ENCODE data around the gene KCTD10. TPM values are rescaled to one million over a fixed set of nuclear protein-coding genes. Genes with fewer than 3 reads are reported as not detected.
A peak's percentile ranks its signal among the peaks of the same experiment; 100 is the strongest.

Gene KCTD10
- total RNA-seq, 3 donors from 2014 or later (not counting 1 experiment from before 2014, with no cell fraction given) = 76.0 to 141 (median 79.0) TPM

DNA sequence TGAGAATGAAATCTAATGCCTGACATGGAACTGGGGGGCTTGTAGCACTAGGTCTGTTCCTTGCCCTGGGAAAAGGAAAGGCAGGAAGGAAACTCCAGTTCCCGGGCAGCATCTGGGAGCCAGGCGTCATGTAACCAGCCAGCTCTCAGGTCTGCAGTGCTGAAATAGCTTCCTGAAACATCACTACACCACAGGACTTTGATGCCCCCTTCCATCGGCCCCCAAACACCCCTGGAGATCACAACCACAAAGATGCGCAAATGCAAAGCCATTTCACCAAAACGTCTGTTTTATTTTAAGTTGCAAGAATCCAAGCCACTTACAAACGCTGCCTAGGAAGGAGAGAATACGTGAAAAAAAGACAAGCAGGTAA lies 40.9 kb downstream of the KCTD10 start:
- ATAC-seq (no peak), DNase-seq (no peak)
- no peak overlapping the region for H3K4me3 ChIP-seq (ENCODE audit: low read length)
- intact Hi-C loops (cut with micrococcal nuclease) = no loop called here
- no peak overlapping the region for H3K27ac Mint-ChIP-seq
- 77% methylated on average over 7 of the region's 7 CpGs for WGBS (ENCODE audit: insufficient coverage)
- no peaks in the 10 kb centered on the region for H3K27me3 ChIP-seq (ENCODE audit: control insufficient read depth, insufficient read depth, low read length)
- H3K9me3 ChIP-seq (ENCODE audit: control insufficient read depth, insufficient read depth, low read length) = no peaks in the 10 kb centered on the region
- peaks cover 10 to 15% of the 10 kb centered on the region in 2 donors for H3K4me1 Mint-ChIP-seq
- H3K4me1 ChIP-seq (ENCODE audit: control insufficient read depth, insufficient read depth, low read length) = peaks cover 12% of the 10 kb centered on the region
- H3K9me3 Mint-ChIP-seq = no peaks in the 10 kb centered on the region
- no peak overlapping the region for H3K4me3 Mint-ChIP-seq
- TF ChIP-seq CTCF (IDR thresholded peaks at IDR 0.05) = no peak
- no peaks in the 10 kb centered on the region for H3K36me3 Mint-ChIP-seq
- H3K27ac ChIP-seq (ENCODE audit: low read length) = no peak overlapping the region
- H3K36me3 ChIP-seq (ENCODE audit: control insufficient read depth, insufficient read depth, low read length) = no peaks in the 10 kb centered on the region
- H3K27me3 Mint-ChIP-seq (ENCODE audit: low read depth in 2 of 2) = no peaks in the 10 kb centered on the region

- ATAC-seq = no peak
- no peaks in the 10 kb centered on the region for H3K9me3 Mint-ChIP-seq
- no peaks in the 10 kb centered on the region for H3K9me3 ChIP-seq (ENCODE audit: control insufficient read depth, insufficient read depth, low read length)
- H3K36me3 ChIP-seq (ENCODE audit: control insufficient read depth, insufficient read depth, low read length) = no peaks in the 10 kb centered on the region
- H3K27me3 ChIP-seq (ENCODE audit: control insufficient read depth, insufficient read depth, low read length) = no peaks in the 10 kb centered on the region
- DNase-seq = no peak
- 90% methylated on average over 17 of the region's 17 CpGs for WGBS (ENCODE audit: insufficient coverage)
- no peaks in the 10 kb centered on the region for H3K27me3 Mint-ChIP-seq (ENCODE audit: low read depth in 2 of 2)
- H3K4me3 ChIP-seq (ENCODE audit: low read length) = no peak overlapping the region
- H3K4me3 Mint-ChIP-seq = no peak overlapping the region
- TF ChIP-seq CTCF (IDR thresholded peaks at IDR 0.05) = no peak
- peaks cover 12% of the 10 kb centered on the region for H3K4me1 ChIP-seq (ENCODE audit: control insufficient read depth, insufficient read depth, low read length)
- no peaks in the 10 kb centered on the region for H3K36me3 Mint-ChIP-seq
- H3K27ac ChIP-seq (ENCODE audit: low read length) = no peak overlapping the region
- H3K4me1 Mint-ChIP-seq = peaks cover 10 to 15% of the 10 kb centered on the region in 2 donors
- intact Hi-C loops (cut with micrococcal nuclease) = no loop called here
- no peak overlapping the region for H3K27ac Mint-ChIP-seq
Measured at GRCh38 chr12:109435428-109436187, 41.5 kb downstream of the KCTD10 start.

- peaks cover 10 to 15% of the 10 kb centered on the region in 2 donors for H3K4me1 Mint-ChIP-seq
- Histone ChIP-seq H3K27me3 (ENCODE audit: control insufficient read depth, insufficient read depth, low read length) (no peaks in the 10 kb centered on the region), H3K4me1 (ENCODE audit: control insufficient read depth, insufficient read depth, low read length) (peaks cover 12% of the 10 kb centered on the region), H3K9me3 (ENCODE audit: control insufficient read depth, insufficient read depth, low read length) (no peaks in the 10 kb centered on the region), H3K4me3 (ENCODE audit: low read length) (no peak overlapping the region), H3K27ac (ENCODE audit: low read length) (no peak overlapping the region), H3K36me3 (ENCODE audit: control insufficient read depth, insufficient read depth, low read length) (no peaks in the 10 kb centered on the region)
- no peaks in the 10 kb centered on the region for H3K27me3 Mint-ChIP-seq (ENCODE audit: low read depth in 2 of 2)
- H3K27ac Mint-ChIP-seq = no peak overlapping the region
- H3K36me3 Mint-ChIP-seq = no peaks in the 10 kb centered on the region
- 93% methylated on average over 6 of the region's 7 CpGs for WGBS (ENCODE audit: insufficient coverage)
- intact Hi-C loops (cut with micrococcal nuclease) = no loop called here
- no peak for DNase-seq
- ATAC-seq = no peak
- no peak overlapping the region for H3K4me3 Mint-ChIP-seq
- no peak for TF ChIP-seq CTCF (IDR thresholded peaks at IDR 0.05)
- no peaks in the 10 kb centered on the region for H3K9me3 Mint-ChIP-seq
Measured at GRCh38 chr12:109434582-109434981, 42.5 kb downstream of the KCTD10 start.

GRCh38 chr12:109433618-109434017 lies 43.5 kb downstream of the KCTD10 start:
- DNase-seq (no peak), ATAC-seq (no peak)
- no peaks in the 10 kb centered on the region for H3K36me3 ChIP-seq (ENCODE audit: control insufficient read depth, insufficient read depth, low read length)
- no peaks in the 10 kb centered on the region for H3K36me3 Mint-ChIP-seq
- WGBS (ENCODE audit: insufficient coverage) = 95% methylated on average over 4 of the region's 4 CpGs
- peaks cover 12% of the 10 kb centered on the region for H3K4me1 ChIP-seq (ENCODE audit: control insufficient read depth, insufficient read depth, low read length)
- peaks cover 10 to 15% of the 10 kb centered on the region in 2 donors for H3K4me1 Mint-ChIP-seq
- H3K9me3 ChIP-seq (ENCODE audit: control insufficient read depth, insufficient read depth, low read length) = no peaks in the 10 kb centered on the region
- H3K4me3 ChIP-seq (ENCODE audit: low read length) = no peak overlapping the region
- no peak overlapping the region for H3K4me3 Mint-ChIP-seq
- H3K27me3 Mint-ChIP-seq (ENCODE audit: low read depth in 2 of 2) = no peaks in the 10 kb centered on the region
- H3K9me3 Mint-ChIP-seq = no peaks in the 10 kb centered on the region
- H3K27me3 ChIP-seq (ENCODE audit: control insufficient read depth, insufficient read depth, low read length) = no peaks in the 10 kb centered on the region
- intact Hi-C loops (cut with micrococcal nuclease) = no loop called here
- H3K27ac ChIP-seq (ENCODE audit: low read length) = no peak overlapping the region
- TF ChIP-seq CTCF (IDR thresholded peaks at IDR 0.05) = no peak
- H3K27ac Mint-ChIP-seq = peak overlapping the region; percentile 69 to 82
